ENCODE results near the gene MAPT. TPM values are rescaled to one million over a fixed set of nuclear protein-coding genes. Genes with fewer than 3 reads are reported as not detected.

Gene MAPT
- total RNA-seq, 1 donor from 2014 or later = 5.1 TPM

GRCh38 chr17:45930420-45930951 is 36.1 kb downstream of the MAPT start:
- H3K9me3 ChIP-seq = no peaks in the 10 kb centered on the region
- H3K27me3 ChIP-seq = no peaks in the 10 kb centered on the region
- H3K36me3 ChIP-seq = no peaks in the 10 kb centered on the region
- H3K4me3 ChIP-seq = no peak overlapping the region
- ATAC-seq = no peak
- no peaks in the 10 kb centered on the region for H3K4me1 ChIP-seq
- intact Hi-C loops (cut with DNase I) = no loop called here
- no peak overlapping the region for H3K27ac ChIP-seq
- no peak for DNase-seq
- TF ChIP-seq, protein P1, sequence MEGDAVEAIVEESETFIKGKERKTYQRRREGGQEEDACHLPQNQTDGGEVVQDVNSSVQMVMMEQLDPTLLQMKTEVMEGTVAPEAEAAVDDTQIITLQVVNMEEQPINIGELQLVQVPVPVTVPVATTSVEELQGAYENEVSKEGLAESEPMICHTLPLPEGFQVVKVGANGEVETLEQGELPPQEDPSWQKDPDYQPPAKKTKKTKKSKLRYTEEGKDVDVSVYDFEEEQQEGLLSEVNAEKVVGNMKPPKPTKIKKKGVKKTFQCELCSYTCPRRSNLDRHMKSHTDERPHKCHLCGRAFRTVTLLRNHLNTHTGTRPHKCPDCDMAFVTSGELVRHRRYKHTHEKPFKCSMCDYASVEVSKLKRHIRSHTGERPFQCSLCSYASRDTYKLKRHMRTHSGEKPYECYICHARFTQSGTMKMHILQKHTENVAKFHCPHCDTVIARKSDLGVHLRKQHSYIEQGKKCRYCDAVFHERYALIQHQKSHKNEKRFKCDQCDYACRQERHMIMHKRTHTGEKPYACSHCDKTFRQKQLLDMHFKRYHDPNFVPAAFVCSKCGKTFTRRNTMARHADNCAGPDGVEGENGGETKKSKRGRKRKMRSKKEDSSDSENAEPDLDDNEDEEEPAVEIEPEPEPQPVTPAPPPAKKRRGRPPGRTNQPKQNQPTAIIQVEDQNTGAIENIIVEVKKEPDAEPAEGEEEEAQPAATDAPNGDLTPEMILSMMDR (IDR thresholded peaks at IDR 0.05) = no peak

- ATAC-seq = no peak
- Histone ChIP-seq H3K4me3 (no peak overlapping the region), H3K27me3 (no peaks in the 10 kb centered on the region), H3K36me3 (no peaks in the 10 kb centered on the region), H3K27ac (no peak overlapping the region), H3K9me3 (no peaks in the 10 kb centered on the region), H3K4me1 (no peaks in the 10 kb centered on the region)
- no peak for DNase-seq
- TF ChIP-seq, protein P1 (IDR thresholded peaks at IDR 0.05) = no peak
- intact Hi-C loops (cut with DNase I) = no loop called here
Observed at GRCh38 chr17:45931677-45932076, 37.3 kb downstream of the MAPT start.

GRCh38 chr17:45934044-45934979 is 40.0 kb downstream of the MAPT start:
- TF ChIP-seq, protein P1 (IDR thresholded peaks at IDR 0.05) = no peak
- Histone ChIP-seq H3K4me1 (no peaks in the 10 kb centered on the region), H3K27ac (no peak overlapping the region), H3K4me3 (no peak overlapping the region), H3K36me3 (no peaks in the 10 kb centered on the region), H3K9me3 (no peaks in the 10 kb centered on the region), H3K27me3 (no peaks in the 10 kb centered on the region)
- ATAC-seq (no peak), DNase-seq (no peak)
- intact Hi-C loops (cut with DNase I) = no loop called here

DNA sequence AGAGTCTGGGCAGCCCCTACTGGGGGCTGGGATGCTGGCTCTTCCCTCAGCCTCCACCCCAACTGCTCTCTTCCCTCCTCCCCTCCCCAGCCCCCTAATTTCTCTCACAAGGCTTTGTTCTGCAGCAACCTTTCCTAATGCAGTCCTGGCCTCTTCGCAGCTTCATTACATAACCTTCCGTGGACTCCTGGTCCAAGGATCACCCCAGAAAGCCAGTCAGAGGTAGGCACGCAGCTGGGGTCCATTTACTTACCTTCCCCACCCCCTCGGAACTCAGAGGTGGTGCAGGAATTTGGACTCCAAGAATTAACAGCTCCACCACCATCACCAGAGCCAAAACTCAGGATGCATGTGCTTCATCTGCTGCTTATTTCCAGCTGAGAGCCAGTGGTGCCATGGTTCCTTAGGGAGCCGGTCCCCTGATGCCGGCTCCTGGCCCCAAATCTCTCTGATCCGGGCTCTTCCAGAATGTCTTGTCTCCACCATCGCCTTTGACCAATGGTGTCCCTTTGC is 40.9 kb downstream of the MAPT start:
- TF ChIP-seq, protein P1 (IDR thresholded peaks at IDR 0.05) = no peak
- H3K27me3 ChIP-seq = no peaks in the 10 kb centered on the region
- H3K36me3 ChIP-seq = no peaks in the 10 kb centered on the region
- no peak overlapping the region for H3K4me3 ChIP-seq
- H3K9me3 ChIP-seq = no peaks in the 10 kb centered on the region
- DNase-seq (no peak), ATAC-seq (no peak)
- H3K27ac ChIP-seq = no peak overlapping the region
- intact Hi-C loops (cut with DNase I) = no loop called here
- no peaks in the 10 kb centered on the region for H3K4me1 ChIP-seq

- Histone ChIP-seq H3K27me3 (no peaks in the 10 kb centered on the region), H3K27ac (no peak overlapping the region), H3K4me1 (peaks cover under 1% of the 10 kb centered on the region), H3K9me3 (no peaks in the 10 kb centered on the region), H3K36me3 (no peaks in the 10 kb centered on the region), H3K4me3 (no peak overlapping the region)
- DNase-seq (no peak), ATAC-seq (no peak)
- TF ChIP-seq, protein P1 (IDR thresholded peaks at IDR 0.05) = no peak
- intact Hi-C loops (cut with DNase I) = no loop called here
Observed at GRCh38 chr17:45935710-45936509, 41.6 kb downstream of the MAPT start.
